Measurements from ENCODE around the gene MAGEL2.

GRCh38 chr15:23695282-23695681 lies 47.6 kb upstream of the MAGEL2 start:
- TF ChIP-seq CTCF (IDR thresholded peaks at IDR 0.05; ENCODE audit: low read depth, low read length) (no peak), EZH2phosphoT487 (IDR thresholded peaks at IDR 0.05; ENCODE audit: low read depth) (no peak)
